Heart right ventricle (tissue), 16 donors: Measurements from ENCODE around the gene NCAM2. TPM values are rescaled to one million over a fixed set of nuclear protein-coding genes. Genes with fewer than 3 reads are reported as not detected.

Experiments used
- ATAC-seq, 8 donors: fragments of 200-7000 bp; cut with Tn5 transposase; one replicate each; pipeline ENCODE4 v1.9.1; 2020; ENCODE audit warnings: mild to moderate bottlenecking in 8 of 8, moderate library complexity in 8 of 8, moderate number of reproducible peaks in 1 of 8
- DNase-seq, 2 donors: peaks; one replicate each; pipeline ENCODE4 v3.0.0-alpha.2; 2020
- H3K27ac ChIP-seq, 10 donors: fragments of 200-600 bp; sonication (generic) in 2 of 10; one replicate each; pipeline versions ENCODE4 v1.5.0 to v1.8.0; 2020 to 2022; ENCODE audit warnings: mild to moderate bottlenecking in 3 of 10
- H3K27me3 ChIP-seq, 7 donors: fragments of 200-600 bp; one replicate each; pipeline ENCODE4 v1.8.0; 2021 to 2022; ENCODE audit warnings: mild to moderate bottlenecking in 2 of 7
- H3K36me3 ChIP-seq, 9 donors: fragments of 200-600 bp; sonication (generic) in 1 of 9; one replicate each; pipeline versions ENCODE4 v1.5.0 to v1.8.0; 2020 to 2022; ENCODE audit warnings: mild to moderate bottlenecking in 2 of 9
- H3K4me1 ChIP-seq, 9 donors: fragments of 200-600 bp; sonication (generic) in 1 of 9; one replicate each; pipeline versions ENCODE4 v1.5.0 to v1.8.0; 2020 to 2022; ENCODE audit warnings: mild to moderate bottlenecking in 4 of 9
- H3K4me3 ChIP-seq, 10 donors: fragments of 200-600 bp; sonication (generic) in 2 of 10; one replicate each; pipeline versions ENCODE4 v1.5.0 to v1.8.0; 2020 to 2022; ENCODE audit warnings: mild to moderate bottlenecking in 7 of 10, moderate library complexity in 2 of 10
- H3K9me3 ChIP-seq, 11 donors: fragments of 200-600 bp in 10 of 11; sonication (generic) in 2 of 11; one replicate each; pipeline versions ENCODE4 v1.5.0 to v1.8.0; 2013 to 2022; ENCODE audit warnings: mild to moderate bottlenecking in 2 of 11, control low read depth in 1 of 11, moderate library complexity in 1 of 11
- CTCF ChIP-seq, 9 donors: fragments of 200-600 bp; sonication (generic) in 2 of 9; IDR thresholded peaks; one replicate each; pipeline versions ENCODE4 v1.5.0 to v1.8.0; 2021 to 2022; ENCODE audit warnings: antibody characterized with exemption in 9 of 9, mild to moderate bottlenecking in 5 of 9, moderate library complexity in 1 of 9
- WGBS, 2 donors: extraction: QIAGEN DNeasy Blood & Tissue Kit; methylation state at CpG; one replicate each; pipeline ENCODE4 v1.1.7; 2013; ENCODE audit warnings: inconsistent platforms in 1 of 2; 5-methylcytosine and 5-hydroxymethylcytosine counted together
- intact Hi-C, 10 donors: fragments of 100-400 bp; cut with DNase I; formaldehyde crosslinking; loops; one replicate each; pipeline versions ENCODE4 v1.11.1 to v1.14.2; 2022
- polyA plus RNA-seq, 2 donors: library from polyadenylated mRNA; stranded (reverse); fragments of 200-250 nt; gene quantifications; one replicate each; pipeline ENCODE4 v1.2.3, GENCODE V29; 2013
- total RNA-seq, 10 donors: library from RNA; stranded (reverse); fragmentation: NEBNext Ultra II Directional in 3 of 10; extraction: Animal tissue kit (Norgen Biotek cat#: 25700) in 3 of 10; gene quantifications; one replicate each; pipeline versions ENCODE4 v1.2.1 to v1.2.4, GENCODE V29; 2021 to 2023
- donor health status: Arrhythmogenic right ventricular cardiomyopathy.
- donor health status: ischemic (EF 13 %, LVEDD 7.1; RV severe dilation, severe dysfunction).
- donor health status: healthy with polysubstance abuse.
- donor health status: DM: no; HTN: yes; CAD: no.
- donor health status: DM: no; HTN: no; CAD: no.
- donor health status: ischemic (EF 25% LVEDD 6.9; RV normal size, moderate dysfunction).
- donor health status: ischemic (EF 25% LVEDD 5.7; RV mildly dilated, moderate dysfunction).
- donor health status: healthy.
- donor health status: DM: yes; HTN: yes; CAD: no.
- donor health status: Ischemic cardiomyopathy.
- donor health status: ischemic (EF 35%, LVEDD 5.7; RV mildly dilated, moderate dysfunction).
- donor health status: nonischemic (EF 11% LVEDD 7.7; RV severe dilation, severe dysfunction).
- donor health status: DM: yes; HTN: yes; CAD: no.
- donor health status: PGD.
- donor health status: ischemic (EF 29% LVEDD 5.4; RV normal size, mild dysfunction).
- donor health status: nonischemic (EF 23%, LVEDD 6.1; RV moderate dilation, normal function).

The NCAM2 gene
- total and polyA plus RNA-seq, 12 donors = 0.25 to 8.9 (median 3.1) TPM

GRCh38 chr21:21019681-21020080 is 21.5 kb downstream of the NCAM2 start:
- TF ChIP-seq CTCF (IDR thresholded peaks at IDR 0.05) = no peak
- Histone ChIP-seq H3K9me3 (no peaks in the 10 kb centered on the region), H3K4me1 (peaks cover 0 to 9% (median 0%) of the 10 kb centered on the region in 9 donors), H3K27me3 (no peaks in the 10 kb centered on the region), H3K4me3 (no peak overlapping the region), H3K27ac (no peak overlapping the region), H3K36me3 (no peaks in the 10 kb centered on the region)
- intact Hi-C loops = no loop called here
- no peak for ATAC-seq
- 61 to 72% methylated on average over 4 of the region's 4 CpGs for WGBS, 2 donors
- DNase-seq = no peak

- intact Hi-C loops = no loop called here
- no peak for ATAC-seq
- Histone ChIP-seq H3K36me3 (no peaks in the 10 kb centered on the region), H3K9me3 (no peaks in the 10 kb centered on the region), H3K27ac (no peak overlapping the region), H3K4me1 (peaks cover 0 to 13% (median 0%) of the 10 kb centered on the region in 9 donors), H3K27me3 (no peaks in the 10 kb centered on the region), H3K4me3 (no peak overlapping the region)
- 72 to 80% methylated on average over 2 of the region's 2 CpGs for WGBS, 2 donors
- no peak for TF ChIP-seq CTCF (IDR thresholded peaks at IDR 0.05)
- DNase-seq = no peak
Observed at GRCh38 chr21:21025742-21026141, 27.5 kb downstream of the NCAM2 start.

GRCh38 chr21:21028275-21028820 is 30.1 kb downstream of the NCAM2 start:
- Histone ChIP-seq H3K4me3 (no peak overlapping the region), H3K27me3 (no peaks in the 10 kb centered on the region), H3K27ac (no peak overlapping the region), H3K4me1 (peaks cover 0 to 13% (median 0%) of the 10 kb centered on the region in 9 donors), H3K36me3 (no peaks in the 10 kb centered on the region), H3K9me3 (no peaks in the 10 kb centered on the region)
- ATAC-seq (no peak), DNase-seq (no peak)
- 83% methylated on average over 5 of the region's 5 CpGs for WGBS, 2 donors
- intact Hi-C loops = no loop called here
- TF ChIP-seq CTCF (IDR thresholded peaks at IDR 0.05) = no peak

GRCh38 chr21:21029164-21029563 is 31.0 kb downstream of the NCAM2 start:
- intact Hi-C loops = no loop called here
- ATAC-seq (no peak), DNase-seq (no peak)
- 13 to 18% methylated on average over 2 of the region's 2 CpGs for WGBS, 2 donors
- H3K27me3 ChIP-seq = no peaks in the 10 kb centered on the region
- no peak overlapping the region for H3K4me3 ChIP-seq
- no peak for TF ChIP-seq CTCF (IDR thresholded peaks at IDR 0.05)
- no peaks in the 10 kb centered on the region for H3K9me3 ChIP-seq
- peaks cover 0 to 13% (median 0%) of the 10 kb centered on the region in 9 donors for H3K4me1 ChIP-seq
- no peaks in the 10 kb centered on the region for H3K36me3 ChIP-seq
- no peak overlapping the region for H3K27ac ChIP-seq
